H1 (cell line): ENCODE measurements around the gene ADK. TPM values are rescaled to one million over a fixed set of nuclear protein-coding genes. Genes with fewer than 3 reads are reported as not detected.

Experiments used
- CTCF ChIA-PET: fragments of 300-600 bp; sonication (Branson Sonifier 250); formaldehyde crosslinking; loops from one replicate; lab custom pipeline; 2021; ENCODE audit not compliant: partially characterized antibody; lab: Charles Lee
- POLR2A ChIA-PET: fragments of 300-600 bp; sonication (Branson Sonifier 250); formaldehyde crosslinking; loops from one replicate; lab custom pipeline; 2021; ENCODE audit warnings: inconsistent platforms; ENCODE audit not compliant: partially characterized antibody; lab: Charles Lee
- DNase-seq, 2 experiments: peaks; one replicate each; pipeline versions ENCODE4 v3.0.0 to v3.0.0-alpha.2; 2010 to 2022; ENCODE audit warnings: low spot score in 2 of 2, low read depth in 1 of 2, mixed read lengths in 1 of 2
- FAIRE-seq: peaks from 2 replicates; lab custom pipeline; 2011; peaks lifted over from hg19 to GRCh38; lab: Jason Lieb, UNC
- H2AFZ ChIP-seq: 2 replicates; pipeline ENCODE4 v1.8.1; 2012; ENCODE audit warnings: low read length, inconsistent platforms
- H2AK5ac ChIP-seq: 2 replicates; pipeline ENCODE4 v1.6.1; 2013; ENCODE audit warnings: low read depth, low read length
- H2BK120ac ChIP-seq: replicated peaks from 2 replicates; pipeline ENCODE3; 2013; ENCODE audit warnings: low read depth, low read length, inconsistent platforms
- H2BK12ac ChIP-seq: 2 replicates; pipeline ENCODE4 v1.6.1; 2013; ENCODE audit warnings: low read depth, low read length
- H2BK15ac ChIP-seq: 2 replicates; pipeline ENCODE4 v1.6.1; 2013; ENCODE audit warnings: low read length
- H2BK20ac ChIP-seq: 2 replicates; pipeline ENCODE4 v1.6.1; 2013; ENCODE audit warnings: low read length
- H2BK5ac ChIP-seq: 2 replicates; pipeline ENCODE4 v1.6.1; 2013; ENCODE audit warnings: low read depth, low read length
- H3K14ac ChIP-seq: 2 replicates; pipeline ENCODE4 v1.6.1; 2013; ENCODE audit warnings: inconsistent platforms; ENCODE audit not compliant: insufficient read length
- H3K18ac ChIP-seq: 2 replicates; pipeline ENCODE4 v1.6.1; 2013; ENCODE audit warnings: low read length; ENCODE audit errors: extremely low read depth
- H3K23ac ChIP-seq: 2 replicates; pipeline ENCODE4 v1.6.1; 2013; ENCODE audit warnings: inconsistent platforms; ENCODE audit not compliant: insufficient read length
- H3K23me2 ChIP-seq: 2 replicates; pipeline ENCODE4 v1.6.1; 2013; ENCODE audit warnings: low read depth, low read length
- H3K27ac ChIP-seq: 2 replicates; pipeline ENCODE4 v1.6.1; 2011; ENCODE audit warnings: low read depth, low read length, inconsistent platforms
- H3K27me3 ChIP-seq, 4 experiments: replicated peaks in 1 of 4; 1 replicate in 1 of 4; 2 replicates in 3 of 4; pipeline versions ENCODE4 v1.6.1 to v1.8.1; 2011 to 2013; ENCODE audit warnings: low read length in 3 of 4, mild to moderate bottlenecking in 3 of 4, inconsistent platforms in 2 of 4, mixed read lengths in 2 of 4, moderate library complexity in 1 of 4; ENCODE audit not compliant: control insufficient read depth in 3 of 4, insufficient read depth in 3 of 4; ENCODE audit errors: extremely low read depth in 1 of 4
- H3K36me3 ChIP-seq, 4 experiments: 2 replicates each; pipeline versions ENCODE4 v1.6.1 to v1.8.1; 2011 to 2013; ENCODE audit warnings: mild to moderate bottlenecking in 4 of 4, low read length in 3 of 4, moderate library complexity in 2 of 4, control low read depth in 1 of 4, inconsistent platforms in 1 of 4; ENCODE audit not compliant: insufficient read depth in 4 of 4, control insufficient read depth in 2 of 4
- H3K4ac ChIP-seq: replicated peaks from 2 replicates; pipeline ENCODE3; 2013; ENCODE audit warnings: low read length, low read depth, mixed read lengths, inconsistent platforms; ENCODE audit not compliant: insufficient read length
- H3K4me1 ChIP-seq, 4 experiments: replicated peaks in 1 of 4; 1 replicate in 1 of 4; 2 replicates in 3 of 4; pipeline versions ENCODE4 v1.6.1 to v1.8.1; 2011 to 2013; ENCODE audit warnings: low read length in 3 of 4, inconsistent platforms in 2 of 4, mixed read lengths in 1 of 4; ENCODE audit not compliant: insufficient read depth in 4 of 4, control insufficient read depth in 3 of 4
- H3K4me2 ChIP-seq, 2 experiments: 2 replicates each; pipeline versions ENCODE4 v1.6.1 to v1.8.1; 2011 to 2013; ENCODE audit warnings: low read depth in 2 of 2, low read length in 2 of 2, control low read depth in 1 of 2, inconsistent platforms in 1 of 2, mild to moderate bottlenecking in 1 of 2; ENCODE audit not compliant: insufficient read depth in 1 of 2
- H3K4me3 ChIP-seq, 4 experiments: fragments of 200-600, 300-600 bp in 1 of 4; sonication (generic), shearing (Covaris generic), sonication (Bioruptor Twin) in 1 of 4; 2 replicates each; pipeline versions ENCODE4 v1.5.1 to v1.8.1; 2011 to 2016; ENCODE audit warnings: low read length in 4 of 4, low read depth in 3 of 4, control low read depth in 2 of 4, inconsistent platforms in 2 of 4, mild to moderate bottlenecking in 2 of 4, mixed read lengths in 1 of 4, moderate library complexity in 1 of 4; ENCODE audit not compliant: insufficient read depth in 2 of 4; ENCODE audit errors: extremely low read depth in 1 of 4
- H3K56ac ChIP-seq: replicated peaks from 2 replicates; pipeline ENCODE3; 2013; ENCODE audit warnings: low read depth, mild to moderate bottlenecking, mixed read lengths, low read length, inconsistent platforms; ENCODE audit not compliant: insufficient read length
- H3K79me1 ChIP-seq: 2 replicates; pipeline ENCODE4 v1.6.1; 2013; ENCODE audit warnings: low read depth, low read length, control low read depth
- H3K79me2 ChIP-seq, 2 experiments: 2 replicates each; pipeline versions ENCODE4 v1.6.1 to v1.8.1; 2012 to 2013; ENCODE audit warnings: low read length in 2 of 2, mild to moderate bottlenecking in 2 of 2, inconsistent platforms in 1 of 2; ENCODE audit not compliant: insufficient read depth in 2 of 2, control insufficient read depth in 1 of 2
- H3K9ac ChIP-seq, 4 experiments: replicated peaks in 1 of 4; 1 replicate in 1 of 4; 2 replicates in 3 of 4; pipeline versions ENCODE4 v1.6.1 to v1.8.1; 2011 to 2013; ENCODE audit warnings: low read depth in 3 of 4, low read length in 3 of 4, control low read depth in 2 of 4, mild to moderate bottlenecking in 2 of 4, moderate library complexity in 2 of 4, inconsistent platforms in 1 of 4; ENCODE audit errors: extremely low read depth in 1 of 4
- H3K9me3 ChIP-seq, 2 experiments: 2 replicates each; pipeline versions ENCODE4 v1.6.1 to v1.8.1; 2012 to 2013; ENCODE audit warnings: mild to moderate bottlenecking in 2 of 2, moderate library complexity in 2 of 2, control low read depth in 1 of 2, inconsistent platforms in 1 of 2, low read depth in 1 of 2, low read length in 1 of 2, mixed read lengths in 1 of 2; ENCODE audit not compliant: insufficient read depth in 2 of 2
- H4K20me1 ChIP-seq, 2 experiments: replicated peaks in 1 of 2; 2 replicates each; pipeline versions ENCODE3 to v1.8.1; 2011 to 2013; ENCODE audit warnings: inconsistent platforms in 2 of 2, low read length in 2 of 2, mild to moderate bottlenecking in 1 of 2; ENCODE audit not compliant: insufficient read depth in 2 of 2, control insufficient read depth in 1 of 2
- H4K5ac ChIP-seq: 2 replicates; pipeline ENCODE4 v1.6.1; 2013; ENCODE audit warnings: low read length, low read depth, mixed read lengths, inconsistent platforms; ENCODE audit not compliant: insufficient read length
- H4K8ac ChIP-seq: 2 replicates; pipeline ENCODE4 v1.8.0; 2013; ENCODE audit warnings: mild to moderate bottlenecking, moderate library complexity, low read length, inconsistent platforms; ENCODE audit not compliant: insufficient read depth; ENCODE audit errors: extremely low read depth
- H4K91ac ChIP-seq: replicated peaks from 2 replicates; pipeline ENCODE3; 2013; ENCODE audit warnings: low read length, mixed read lengths, inconsistent platforms; ENCODE audit not compliant: insufficient read length
- CHD1 ChIP-seq: IDR thresholded peaks from 2 replicates; pipeline ENCODE4 v1.6.1; 2012; ENCODE audit warnings: low read depth, low read length, improper control_type of control experiment
- CTCF ChIP-seq, 3 experiments: IDR thresholded peaks; 1 replicate in 2 of 3; 2 replicates in 1 of 3; pipeline versions ENCODE4 v1.5.1 to v1.6.1; 2011; ENCODE audit warnings: low read length in 3 of 3, mild to moderate bottlenecking in 3 of 3, inconsistent platforms in 2 of 3, low read depth in 1 of 3, moderate library complexity in 1 of 3; ENCODE audit not compliant: insufficient read depth in 1 of 3; ENCODE audit errors: control extremely low read depth in 1 of 3
- KDM4A ChIP-seq: IDR thresholded peaks from one replicate; pipeline ENCODE4 v1.7.1; 2012; ENCODE audit warnings: low read depth, mild to moderate bottlenecking, moderate library complexity, low read length, inconsistent platforms; ENCODE audit not compliant: severe bottlenecking
- NANOG ChIP-seq: IDR thresholded peaks from 2 replicates; pipeline ENCODE4 v1.6.1; 2011; ENCODE audit warnings: low read length, low read depth, mild to moderate bottlenecking, inconsistent platforms; ENCODE audit not compliant: insufficient read depth, poor library complexity, severe bottlenecking
- POLR2A ChIP-seq, 2 experiments: IDR thresholded peaks; 1 replicate in 1 of 2; 2 replicates in 1 of 2; pipeline ENCODE4 v1.6.1; 2011; ENCODE audit warnings: low read depth in 2 of 2, low read length in 2 of 2, mild to moderate bottlenecking in 2 of 2; ENCODE audit errors: control extremely low read depth in 1 of 2
- POU5F1 ChIP-seq: IDR thresholded peaks from 2 replicates; pipeline ENCODE4 v1.6.1; 2011; ENCODE audit warnings: low read depth, mild to moderate bottlenecking, low read length, moderate library complexity
- RFX5 ChIP-seq: IDR thresholded peaks from 2 replicates; pipeline ENCODE4 v1.6.1; 2011; ENCODE audit warnings: low read depth, low read length, improper control_type of control experiment, borderline replicate concordance
- polyA plus RNA-seq, 7 experiments: library from polyadenylated mRNA; depleted of rRNA in 3 of 7; stranded (reverse) in 5 of 7; unstranded in 2 of 7; fragments of >200 nt in 5 of 7; fragments of 200-250 nt in 2 of 7; gene quantifications; 1 replicate in 5 of 7; 2 replicates in 1 of 7; 4 replicates in 1 of 7; pipeline versions ENCODE4 v1.2.1 to v1.2.3, GENCODE V29; 2011 to 2013; ENCODE audit warnings: missing spikeins in 2 of 7, mixed read lengths in 2 of 7
- total RNA-seq: library from RNA; stranded (reverse); fragmentation: NEBNext Ultra II Directional; extraction: Animal tissue kit (Norgen Biotek cat#: 25700); gene quantifications from 2 replicates; pipeline ENCODE4 v1.2.1, GENCODE V29; 2021

The ADK gene
- total and polyA plus RNA-seq, 2 of the 8 experiments (the other 6 are each of a cell fraction or from before 2014, with no cell fraction given) = 12.3 to 42.4 TPM

DNA sequence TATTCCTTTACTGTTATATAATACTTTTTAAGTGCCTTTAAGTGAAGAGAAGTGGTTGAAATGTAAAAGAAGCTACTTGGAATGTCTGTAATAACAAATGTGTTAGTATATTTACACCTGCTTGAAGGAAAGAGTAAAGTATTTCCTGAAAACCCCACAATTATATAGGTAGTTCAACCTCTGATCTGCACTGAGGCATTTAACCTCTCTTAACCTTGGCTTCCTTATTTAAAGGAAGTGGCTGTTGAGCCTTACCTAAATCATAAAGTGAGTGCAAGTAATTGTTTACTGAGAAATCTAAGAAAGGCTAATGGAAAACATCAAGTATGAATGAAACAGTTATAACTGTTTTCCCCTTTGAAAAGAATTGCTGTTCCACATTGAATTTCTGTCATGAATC is 294.5 kb downstream of the ADK start:
- no peak overlapping the region for H2AK5ac ChIP-seq

More for the DNA sequence above, 294.5 kb downstream of the ADK start:
- no peak overlapping the region for H3K4me3 ChIP-seq
- H3K23me2 ChIP-seq = no peaks in the 10 kb centered on the region
- no peak overlapping the region for H2BK15ac ChIP-seq
- no peaks in the 10 kb centered on the region for H3K79me1 ChIP-seq
- no peaks in the 10 kb centered on the region for H4K20me1 ChIP-seq
- H3K14ac ChIP-seq = no peak overlapping the region
- H3K56ac ChIP-seq = no peak overlapping the region
- ChIA-PET POLR2A (no interaction called here), CTCF (no interaction called here)
- no peak overlapping the region for H3K4me2 ChIP-seq
- no peak overlapping the region for H3K27ac ChIP-seq
- H3K23ac ChIP-seq = no peak overlapping the region
- H3K79me2 ChIP-seq = no peaks in the 10 kb centered on the region
- no peak overlapping the region for H4K91ac ChIP-seq
- DNase-seq (no peak), FAIRE-seq (no peak)
- H2BK20ac ChIP-seq = no peak overlapping the region
- H3K4me1 ChIP-seq = no peaks in the 10 kb centered on the region
- no peaks in the 10 kb centered on the region for H3K36me3 ChIP-seq
- no peak overlapping the region for H2AFZ ChIP-seq
- no peak overlapping the region for H2BK5ac ChIP-seq
- no peaks in the 10 kb centered on the region for H3K27me3 ChIP-seq
- TF ChIP-seq RFX5 (no peak), POLR2A (IDR thresholded peaks at IDR 0.05; ENCODE audit: control extremely low read depth in 1 of 2, low read depth in 2 of 2, low read length in 2 of 2) (no peak), CHD1 (no peak), NANOG (no peak), POU5F1 (no peak), KDM4A (no peak), CTCF (IDR thresholded peaks at IDR 0.05; ENCODE audit: control extremely low read depth in 1 of 3, insufficient read depth in 1 of 3, low read depth in 1 of 3, low read length in 3 of 3) (no peak)
- H2BK12ac ChIP-seq = no peak overlapping the region
- no peak overlapping the region for H2BK120ac ChIP-seq
- H4K8ac ChIP-seq = no peak overlapping the region
- no peaks in the 10 kb centered on the region for H3K9me3 ChIP-seq
- H3K4ac ChIP-seq = no peak overlapping the region
- no peak overlapping the region for H3K9ac ChIP-seq
- H4K5ac ChIP-seq = no peak overlapping the region
- no peak overlapping the region; the same call in 1 of the 2 replicates for H3K18ac ChIP-seq
